ENCODE measurements around the gene STK38L. TPM values are rescaled to one million over a fixed set of nuclear protein-coding genes. Genes with fewer than 3 reads are reported as not detected.

Gene STK38L
- total and polyA plus RNA-seq, 12 donors, result 10.2 to 298 (median 21.0) TPM

DNA sequence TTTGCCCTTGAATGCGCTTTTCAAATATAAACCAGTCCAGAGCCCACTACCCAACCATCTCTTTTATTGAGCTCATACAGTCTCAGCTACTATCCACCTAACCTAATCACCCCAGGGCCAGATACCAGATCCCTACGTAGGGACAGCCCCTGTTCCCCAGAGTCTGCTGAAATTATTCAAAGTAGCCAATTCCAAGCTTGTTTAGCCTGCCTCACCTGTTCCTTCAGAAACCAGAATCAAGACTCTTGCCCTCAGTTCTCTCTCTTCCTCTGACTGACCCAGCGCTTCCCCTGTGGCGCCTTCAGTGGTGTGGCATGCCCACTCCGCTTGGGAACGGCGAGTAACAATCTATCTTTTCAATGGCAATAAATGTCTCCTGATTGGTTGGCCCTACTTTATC, 107.4 kb downstream of the STK38L start:
- Histone ChIP-seq H3K9me3 (replicated peaks in 1 of 3) (no peaks in the 10 kb centered on the region), H3K27me3 (no peaks in the 10 kb centered on the region), H3K27ac (no peak overlapping the region), H3K4me3 (no peak overlapping the region), H3K36me3 (replicated peaks in 1 of 2) (no peaks in the 10 kb centered on the region), H3K4me1 (replicated peaks in 1 of 2) (no peaks in the 10 kb centered on the region)
- TF ChIP-seq CTCF (IDR thresholded peaks at IDR 0.05) (no peak), POLR2A (IDR thresholded peaks at IDR 0.05) (no peak)
- no peak for DNase-seq
- WGBS, 4 donors, result 95 to 98% (median 97%) methylated on average over 7 of the region's 7 CpGs
- intact Hi-C loops (cut with DNase I), result no loop called here

DNA sequence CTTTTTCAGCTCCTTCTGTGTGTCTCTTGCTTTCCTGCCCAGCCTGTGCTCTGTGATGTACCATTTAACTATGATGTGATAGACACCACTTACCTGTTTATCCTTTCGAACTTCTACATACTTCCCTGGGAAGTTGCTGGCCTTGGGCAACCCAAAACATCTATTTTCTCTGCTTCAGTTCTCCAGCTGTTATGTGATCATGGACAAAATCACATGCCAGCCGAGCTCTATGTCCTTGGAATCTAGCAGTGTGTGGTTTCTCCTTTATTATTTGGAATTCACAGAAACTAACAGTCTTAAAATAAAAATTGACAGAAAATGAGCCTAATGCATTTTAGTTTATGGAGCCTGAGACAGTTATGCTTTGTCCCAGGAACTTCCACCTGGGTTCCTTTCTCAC, 111.4 kb downstream of the STK38L start:
- no peak overlapping the region for H3K4me3 ChIP-seq
- no peak overlapping the region for H3K27ac ChIP-seq
- intact Hi-C loops (cut with DNase I), result no loop called here
- no peaks in the 10 kb centered on the region for H3K4me1 ChIP-seq (replicated peaks in 1 of 2)
- 45 to 60% (median 46%) methylated on average over 2 of the region's 2 CpGs for WGBS, 4 donors
- DNase-seq, result peak in 2 of 7 donors; percentile 25 to 26
- TF ChIP-seq POLR2A (IDR thresholded peaks at IDR 0.05) (no peak), CTCF (IDR thresholded peaks at IDR 0.05) (no peak)
- H3K9me3 ChIP-seq (replicated peaks in 1 of 3), result no peaks in the 10 kb centered on the region
- no peaks in the 10 kb centered on the region for H3K27me3 ChIP-seq
- no peaks in the 10 kb centered on the region for H3K36me3 ChIP-seq (replicated peaks in 1 of 2)

DNA sequence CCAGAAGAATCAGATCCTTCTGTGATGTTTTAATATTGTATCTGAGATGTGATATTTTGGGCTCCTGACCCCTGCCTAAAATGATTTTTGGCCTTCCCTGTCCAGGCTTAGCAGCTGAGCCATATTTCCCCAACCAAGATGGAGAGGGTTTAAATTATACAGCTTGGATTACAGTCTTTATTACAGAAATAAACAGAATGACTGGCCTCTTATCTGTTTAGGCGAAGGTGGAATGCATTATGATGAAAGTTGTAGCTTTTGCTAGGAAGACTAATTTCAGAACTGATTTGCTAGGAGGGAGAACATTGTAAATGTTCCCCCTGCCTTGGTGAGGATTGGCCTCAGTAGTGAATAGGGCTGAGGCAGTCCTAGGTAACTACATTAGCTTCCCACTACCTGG, 111.9 kb downstream of the STK38L start:
- intact Hi-C loops (cut with DNase I), result no loop called here
- H3K4me3 ChIP-seq, result no peak overlapping the region
- no peaks in the 10 kb centered on the region for H3K27me3 ChIP-seq
- H3K9me3 ChIP-seq (replicated peaks in 1 of 3), result no peaks in the 10 kb centered on the region
- H3K27ac ChIP-seq, result no peak overlapping the region
- no peak for TF ChIP-seq POLR2A (IDR thresholded peaks at IDR 0.05)
- TF ChIP-seq CTCF (IDR thresholded peaks at IDR 0.05), result no peak
- no peak for DNase-seq
- no peaks in the 10 kb centered on the region for H3K4me1 ChIP-seq (replicated peaks in 1 of 2)
- 73 to 82% (median 78%) methylated on average over 1 of the region's 1 CpG for WGBS, 4 donors
- H3K36me3 ChIP-seq (replicated peaks in 1 of 2), result no peaks in the 10 kb centered on the region

DNA sequence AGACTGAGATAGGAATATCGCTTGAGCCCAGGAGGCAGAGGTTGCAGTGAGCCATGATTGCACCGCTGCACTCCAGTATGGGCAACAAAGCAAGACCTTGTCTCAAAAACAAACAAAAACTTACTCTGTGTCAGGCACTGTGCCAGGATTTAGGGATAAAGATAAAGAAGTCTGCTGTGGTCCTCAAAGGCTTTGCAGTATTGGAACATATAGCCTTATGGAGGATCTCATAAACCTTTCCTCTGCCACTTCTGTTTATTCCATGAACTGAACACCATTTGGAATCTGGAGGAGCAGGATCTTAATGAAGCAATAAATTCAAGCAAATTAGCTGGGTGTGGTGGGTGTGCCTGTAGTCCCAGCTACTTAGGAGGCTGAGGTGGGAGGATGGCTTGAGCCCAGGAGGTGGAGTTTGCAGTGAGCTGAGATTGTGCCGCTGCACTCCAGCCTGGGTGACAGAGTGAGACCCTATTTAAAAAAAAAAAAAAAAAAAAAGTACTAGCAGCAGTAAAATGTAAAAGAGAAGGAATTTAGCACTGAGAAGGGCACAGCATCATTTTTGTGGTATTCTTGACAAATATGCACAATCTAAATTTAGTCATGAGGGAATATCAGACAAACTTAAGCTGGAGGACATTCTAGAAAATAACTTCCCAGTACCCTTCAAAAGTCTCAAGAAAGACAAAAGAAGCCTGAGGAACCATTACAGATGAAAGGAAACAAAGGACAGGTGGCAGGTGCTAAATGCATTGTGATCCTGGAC, 115.7 kb downstream of the STK38L start:
- Histone ChIP-seq H3K4me1 (replicated peaks in 1 of 2) (no peaks in the 10 kb centered on the region), H3K27me3 (no peaks in the 10 kb centered on the region), H3K36me3 (replicated peaks in 1 of 2) (no peaks in the 10 kb centered on the region), H3K27ac (no peak overlapping the region), H3K9me3 (replicated peaks in 1 of 3) (no peaks in the 10 kb centered on the region), H3K4me3 (no peak overlapping the region)
- no peak for DNase-seq
- TF ChIP-seq CTCF (IDR thresholded peaks at IDR 0.05) (no peak), POLR2A (IDR thresholded peaks at IDR 0.05) (no peak)
- intact Hi-C loops (cut with DNase I), result no loop called here
- WGBS, 4 donors, result 64 to 95% (median 87%) methylated on average over 3 of the region's 3 CpGs

Data from adrenal gland (tissue), 12 donors.